DMS153 treated with DMSO at 0.1 percent for 48 hours (cell line): ENCODE data around the gene AMZ1.
"Not testable (repeated sequence)": the region's sequence is repeated elsewhere in the genome, so short reads cannot be mapped to it uniquely, and the experiment has no call there.

Experiments used
- DNase-seq: peaks from one replicate; lab custom pipeline; 2025; ENCODE audit not compliant: unreplicated experiment; lab: John Stamatoyannopoulos, UW

The AMZ1 gene

GRCh38 chr7:2724453-2725177, 36.6 kb downstream of the AMZ1 start:
- DNase-seq: no peak

DNA sequence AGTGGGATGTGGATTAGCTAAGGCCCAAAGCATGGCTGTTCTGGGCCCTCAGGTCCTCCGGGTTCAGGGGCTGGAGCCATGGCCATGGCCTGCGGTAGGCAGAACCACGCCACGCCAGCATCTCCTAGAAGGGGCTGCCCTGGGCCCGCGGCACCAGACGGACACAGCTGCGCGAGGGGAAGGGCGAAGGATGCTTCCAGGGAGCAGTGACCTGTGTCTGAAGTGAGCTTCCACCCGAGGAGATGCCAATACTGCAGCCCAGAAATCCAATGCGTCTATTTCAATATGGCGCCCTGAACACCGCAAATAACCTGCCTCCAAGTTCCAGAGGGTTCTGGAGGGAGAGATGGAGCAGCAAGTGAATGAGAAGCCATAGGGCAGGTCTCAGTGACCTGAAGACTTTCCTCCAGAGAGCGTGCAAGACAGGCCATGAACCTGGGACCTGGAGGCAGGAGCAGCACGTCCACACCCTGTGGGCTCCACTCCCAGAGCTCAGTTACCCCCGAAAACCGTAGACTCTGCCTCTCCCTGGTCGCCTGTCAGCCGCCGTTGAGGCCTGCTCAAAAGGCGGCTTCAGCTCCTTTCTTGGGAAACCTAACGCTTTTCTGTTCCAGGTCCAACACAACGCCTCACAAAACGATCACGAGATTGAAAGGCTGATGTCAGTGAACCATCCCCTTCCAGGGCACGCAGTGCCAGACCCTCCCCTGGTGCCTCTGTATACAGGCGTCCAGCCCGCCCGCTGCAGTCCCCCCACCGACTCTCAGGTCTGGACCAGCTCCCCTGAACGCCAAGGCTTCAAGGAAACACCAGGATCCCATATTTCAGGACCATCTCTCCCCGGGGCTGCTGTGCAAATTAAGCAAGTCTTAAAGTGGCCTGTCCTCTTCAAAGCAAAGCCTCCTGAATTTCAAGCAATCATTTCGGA, 37.4 kb downstream of the AMZ1 start:
- DNase-seq: no peak

- DNase-seq: no peak
These were observed 38.5 kb downstream of the AMZ1 start for GRCh38 chr7:2726316-2727018.

DNA sequence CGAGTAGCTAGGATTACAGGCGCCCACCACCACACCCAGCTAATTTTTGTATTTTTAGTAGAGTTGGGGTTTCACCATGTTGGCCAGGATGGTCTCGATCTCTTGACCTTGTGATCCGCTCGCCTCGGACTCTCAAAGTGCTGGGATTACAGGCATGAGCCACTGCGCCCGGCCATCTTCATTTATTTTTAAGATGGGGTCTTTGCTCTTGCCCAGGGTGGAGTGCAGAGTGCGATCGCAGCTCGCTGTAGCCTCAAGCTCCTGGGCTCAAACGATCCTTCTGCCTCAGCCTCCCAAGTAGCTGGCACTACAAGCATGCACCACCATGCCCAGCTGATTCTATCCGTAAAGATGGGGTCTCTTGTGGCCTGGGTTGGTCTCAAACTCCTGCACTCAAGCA, 39.2 kb downstream of the AMZ1 start:
- not testable (repeated sequence) for DNase-seq

DNA sequence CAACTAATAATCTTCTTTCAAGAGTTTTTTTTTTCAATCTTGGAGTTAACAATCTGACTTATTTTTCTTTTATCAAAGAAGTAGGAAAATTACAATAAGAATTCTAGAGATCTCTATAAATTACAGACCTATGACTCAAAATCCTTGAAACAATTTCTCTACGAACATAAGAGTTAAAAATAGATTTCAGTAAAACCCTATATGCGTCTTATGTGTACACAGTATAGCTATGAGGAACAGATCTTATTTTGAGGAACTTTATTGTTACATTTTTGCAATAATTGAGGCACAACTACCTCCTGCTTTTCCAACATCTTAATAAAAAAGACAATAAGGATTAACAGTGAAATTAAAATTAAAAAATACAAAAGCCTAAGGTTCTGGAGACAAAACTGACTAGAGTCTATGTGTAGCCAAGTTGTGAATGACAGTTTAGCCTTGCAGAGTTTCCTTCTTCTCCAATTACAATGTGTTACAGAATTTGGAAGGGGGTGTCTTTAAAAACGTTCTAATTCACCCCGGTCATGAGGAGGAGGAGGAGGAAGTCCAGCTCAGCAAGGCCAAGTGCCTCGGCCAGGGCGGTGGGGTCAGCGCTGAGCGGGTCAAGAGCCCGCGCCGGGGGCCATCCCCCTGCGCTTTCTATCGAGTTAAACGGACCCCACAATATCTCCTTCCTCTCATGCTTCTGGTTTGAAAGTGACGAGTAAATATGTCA, 40.5 kb downstream of the AMZ1 start:
- no peak for DNase-seq

DNA sequence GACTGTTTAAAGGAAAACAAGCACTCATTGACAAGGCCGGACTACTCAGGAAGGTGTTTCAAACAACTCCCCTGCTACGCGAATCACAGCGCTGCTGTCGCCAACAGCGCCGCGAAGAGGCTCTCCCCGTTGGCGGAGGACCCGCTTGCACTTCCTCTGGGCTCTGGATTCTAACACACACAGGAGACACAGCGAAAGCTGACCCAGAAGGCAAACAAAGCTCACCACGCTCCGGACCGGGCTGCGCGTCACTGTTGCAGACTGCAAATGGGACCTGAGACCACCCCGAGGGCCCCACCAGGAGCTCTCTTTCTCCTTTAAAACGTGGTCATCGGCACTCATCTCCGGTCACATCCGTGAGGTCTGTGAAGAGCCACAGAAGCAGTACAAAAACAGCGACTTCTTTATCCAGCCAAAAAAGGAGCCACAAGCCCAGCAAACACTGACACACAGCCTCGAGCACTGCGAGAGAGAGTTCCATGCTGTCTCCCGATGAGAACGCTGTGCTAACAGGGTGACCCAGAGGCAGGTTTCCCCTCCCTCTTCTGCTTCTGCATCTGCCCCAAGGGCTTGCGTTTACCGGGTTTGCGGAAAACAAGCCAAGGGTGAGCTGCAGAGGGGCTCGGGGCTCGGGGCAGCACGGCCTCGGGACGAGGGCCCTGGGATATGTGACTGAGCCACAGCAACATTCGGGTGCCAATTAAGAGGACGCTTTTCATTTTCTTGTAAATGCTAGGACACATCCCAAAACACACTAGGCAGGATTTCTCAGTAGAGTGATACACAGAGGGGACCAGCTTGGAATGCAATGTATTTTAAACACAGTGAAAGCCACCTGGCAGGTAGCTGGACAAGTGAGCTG, 41.3 kb downstream of the AMZ1 start:
- no peak for DNase-seq

- no peak for DNase-seq
These were observed 42.1 kb downstream of the AMZ1 start for GRCh38 chr7:2729893-2730716.

- no peak for DNase-seq
These were observed 43.1 kb downstream of the AMZ1 start for GRCh38 chr7:2730846-2731770.

DNA sequence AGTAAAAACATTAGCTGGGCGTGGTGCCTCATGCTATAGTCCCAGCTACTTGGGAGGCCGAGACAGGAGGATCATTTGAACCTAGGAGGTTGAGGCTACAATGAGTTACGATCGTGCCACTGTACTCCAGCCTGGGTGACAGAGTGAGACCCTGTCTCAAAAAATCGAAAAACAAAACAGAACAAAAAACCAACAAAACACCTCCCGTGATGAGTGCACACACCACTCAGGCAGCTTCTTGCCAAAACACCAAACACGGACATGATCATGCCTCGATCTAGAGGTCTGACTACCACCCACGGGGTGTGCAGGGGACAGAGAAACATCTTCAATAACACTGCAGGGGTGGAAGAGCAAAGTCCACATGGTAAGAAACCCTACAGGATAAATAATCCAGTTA, 44.4 kb downstream of the AMZ1 start:
- DNase-seq: no peak

DNA sequence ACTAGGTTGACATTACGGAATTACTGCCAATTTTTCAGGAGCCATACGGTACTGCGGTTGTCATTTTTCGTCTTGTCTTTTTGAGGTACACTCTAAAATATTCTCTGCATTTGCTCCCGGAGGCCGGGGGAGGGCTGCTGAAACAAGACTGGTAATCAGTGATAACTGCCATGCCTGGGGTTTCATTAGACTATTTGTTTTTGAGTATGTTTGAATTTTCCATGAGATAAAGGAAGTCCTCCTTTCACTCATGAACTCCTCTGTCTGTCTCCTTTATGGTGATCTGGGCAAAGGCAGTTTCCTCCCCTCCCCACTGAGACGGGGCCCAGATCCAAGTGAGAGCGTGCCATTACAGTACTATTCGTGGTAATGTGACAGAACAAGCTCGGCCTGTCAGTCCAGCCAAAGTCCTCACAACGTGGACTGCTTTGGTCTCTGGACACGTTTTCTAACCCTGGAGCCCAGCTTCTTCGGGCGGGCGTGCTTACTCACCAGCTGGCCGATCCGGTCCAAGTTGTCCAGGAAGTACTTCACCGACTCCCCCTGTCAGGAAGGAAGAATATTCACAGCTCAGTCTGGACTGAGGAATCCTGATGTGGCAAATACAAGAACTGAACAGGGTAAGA, 45.1 kb downstream of the AMZ1 start:
- no peak for DNase-seq

DNA sequence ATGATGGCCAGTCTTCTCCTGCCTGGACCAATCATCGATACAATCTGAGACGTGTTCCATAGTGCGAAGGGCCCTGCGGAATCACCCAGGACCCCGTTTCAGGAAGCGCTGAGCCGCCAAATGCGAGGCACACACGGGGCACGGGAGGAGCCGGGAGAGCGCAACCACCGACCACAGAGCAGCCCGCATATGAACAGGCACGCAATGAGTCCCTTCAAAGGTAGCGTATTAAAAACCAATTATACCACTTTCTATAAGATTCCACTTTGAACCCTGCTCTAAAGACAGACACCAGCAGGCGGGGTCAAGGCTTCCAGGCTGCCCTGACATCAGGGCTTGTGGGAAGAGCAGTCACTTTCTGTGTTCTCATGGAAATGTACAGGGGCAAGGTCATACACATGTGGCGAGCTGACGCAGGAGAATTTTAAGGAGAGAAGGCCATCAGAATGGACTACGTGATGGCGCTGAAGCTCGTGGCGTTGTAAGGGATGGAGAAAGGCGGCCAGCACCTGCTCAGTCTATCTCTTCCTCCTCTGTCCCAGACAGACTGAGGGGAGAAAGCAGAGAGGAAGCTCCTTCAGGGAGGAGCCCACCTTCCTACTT, 46.2 kb downstream of the AMZ1 start:
- no peak for DNase-seq

- DNase-seq: peak; percentile 56
These were observed 47.0 kb downstream of the AMZ1 start for GRCh38 chr7:2734751-2735571.

DNA sequence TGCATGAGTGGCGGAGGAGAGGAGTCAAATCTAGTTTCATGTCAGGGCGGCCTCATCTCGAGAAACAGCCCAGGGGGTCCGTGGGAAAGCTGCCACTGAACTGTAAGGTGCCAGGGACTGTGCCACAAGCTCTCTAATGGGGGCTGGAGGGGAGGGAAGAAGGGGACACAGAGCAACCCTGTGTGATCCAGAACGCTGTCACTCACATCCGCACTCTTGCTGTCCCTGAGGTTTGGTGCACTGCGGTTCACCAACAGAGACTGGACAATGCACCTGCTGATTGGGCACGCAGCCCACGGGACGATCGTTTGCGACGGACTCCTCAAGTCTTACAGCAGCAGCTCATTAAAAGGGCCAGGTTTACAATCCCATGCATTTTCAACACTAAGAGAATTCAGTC, 47.7 kb downstream of the AMZ1 start:
- DNase-seq: no peak

DNA sequence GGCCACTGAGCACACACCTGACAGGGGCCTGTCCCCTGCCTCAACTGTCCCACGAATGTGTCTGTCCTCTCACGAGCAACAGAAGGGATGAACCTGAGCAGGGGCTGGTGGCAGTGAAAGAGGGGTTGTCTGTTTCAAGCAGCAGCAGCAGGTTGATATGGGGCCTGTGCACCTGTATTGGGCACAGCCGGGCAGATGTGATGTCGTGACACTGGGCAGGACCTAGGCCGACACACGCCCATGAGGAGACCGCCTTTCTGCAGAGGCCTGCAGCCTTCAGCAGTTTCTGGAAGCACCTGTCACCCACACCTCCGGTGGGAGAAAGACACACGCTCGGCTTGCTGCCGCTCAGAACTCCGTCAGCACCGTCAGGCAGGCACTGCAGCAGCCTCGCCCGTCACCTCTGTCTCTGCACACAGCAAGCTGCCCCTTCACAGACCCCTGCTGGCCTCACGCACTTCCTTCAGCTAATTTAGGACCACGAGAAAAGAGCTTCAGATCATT, 48.5 kb downstream of the AMZ1 start:
- DNase-seq: no peak

GRCh38 chr7:2737005-2737743, 49.2 kb downstream of the AMZ1 start:
- DNase-seq: not testable (repeated sequence)
